ENCODE measurements around the gene EML5. TPM values are rescaled to one million over a fixed set of nuclear protein-coding genes. Genes with fewer than 3 reads are reported as not detected.

The EML5 gene
- total and polyA plus RNA-seq, 2 of the 13 experiments (the other 11 are each of a cell fraction or from before 2014, with no cell fraction given) = 0.11 TPM; not detected in 1

DNA sequence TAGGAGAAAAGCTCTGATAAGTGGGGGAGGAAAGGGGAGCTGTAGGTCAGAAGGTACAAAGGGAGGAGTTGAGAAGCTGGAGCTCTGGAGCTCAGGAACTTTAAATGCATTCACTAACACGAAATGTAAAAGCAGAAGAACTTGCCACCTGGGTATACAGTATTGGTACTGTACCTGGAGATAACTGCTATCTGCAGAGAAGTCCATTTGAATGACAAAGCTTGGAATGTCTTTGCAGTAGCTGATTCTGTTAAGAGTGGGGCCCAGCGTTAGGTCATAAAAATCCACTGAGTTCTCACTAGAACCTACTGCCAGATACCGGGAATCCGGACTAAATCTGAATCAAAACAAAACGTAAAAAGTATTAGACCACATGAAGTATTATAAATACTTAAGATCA is 174.3 kb downstream of the EML5 start (continued):
- TF ChIP-seq SSRP1 (CRISPR knock-in tag; IDR thresholded peaks at IDR 0.05) (no peak), ZNF343 (CRISPR knock-in tag; IDR thresholded peaks at IDR 0.05) (no peak)

DNA sequence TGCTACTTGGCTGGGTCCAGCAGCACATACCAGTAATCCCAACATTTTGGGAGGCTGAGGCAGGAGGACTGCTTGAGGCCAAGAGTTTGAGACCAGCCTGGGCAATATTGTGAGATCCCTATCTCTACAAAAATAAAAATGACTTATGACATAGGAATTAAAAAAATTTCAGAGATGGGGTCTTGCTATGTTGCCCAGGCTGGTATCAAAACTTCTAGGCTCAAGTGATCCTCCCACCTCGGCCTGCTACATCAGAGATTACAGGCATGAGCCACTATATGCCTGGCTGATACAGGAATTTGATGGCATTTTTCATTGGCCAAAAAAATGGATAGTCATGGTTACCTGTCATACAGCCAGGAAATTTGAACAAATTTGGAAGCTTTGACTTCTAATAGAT is 175.3 kb downstream of the EML5 start:
- H3K4me1 ChIP-seq (ENCODE audit: insufficient read depth, low read length) = peaks cover 17% of the 10 kb centered on the region
- H3K4me3 ChIP-seq (replicated peaks in 1 of 3; ENCODE audit: insufficient read depth in 1 of 3, low read depth in 2 of 3, low read length in 3 of 3) = no peak overlapping the region
- H4K20me1 ChIP-seq (ENCODE audit: insufficient read depth, low read length) = no peaks in the 10 kb centered on the region
- WGBS (ENCODE audit: low lambda C conversion rate) = 87% methylated on average over 1 of the region's 1 CpG
- FAIRE-seq (no peak), DNase-seq (ENCODE audit: low spot score) (no peak), ATAC-seq (no peak)
- peaks cover 0 to 4% of the 10 kb centered on the region in 2 experiments; a peak in 2 of 5 replicates for H3K36me3 ChIP-seq (replicated peaks in 1 of 2; ENCODE audit: control insufficient read depth in 1 of 2, insufficient read depth in 2 of 2, low read length in 2 of 2)
- TF ChIP-seq, protein P1, sequence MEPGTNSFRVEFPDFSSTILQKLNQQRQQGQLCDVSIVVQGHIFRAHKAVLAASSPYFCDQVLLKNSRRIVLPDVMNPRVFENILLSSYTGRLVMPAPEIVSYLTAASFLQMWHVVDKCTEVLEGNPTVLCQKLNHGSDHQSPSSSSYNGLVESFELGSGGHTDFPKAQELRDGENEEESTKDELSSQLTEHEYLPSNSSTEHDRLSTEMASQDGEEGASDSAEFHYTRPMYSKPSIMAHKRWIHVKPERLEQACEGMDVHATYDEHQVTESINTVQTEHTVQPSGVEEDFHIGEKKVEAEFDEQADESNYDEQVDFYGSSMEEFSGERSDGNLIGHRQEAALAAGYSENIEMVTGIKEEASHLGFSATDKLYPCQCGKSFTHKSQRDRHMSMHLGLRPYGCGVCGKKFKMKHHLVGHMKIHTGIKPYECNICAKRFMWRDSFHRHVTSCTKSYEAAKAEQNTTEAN (CRISPR knock-in tag; conservative IDR thresholded peaks at IDR 0.05) = no peak
- no peak for TF ChIP-seq ARNT2 (CRISPR knock-in tag; IDR thresholded peaks at IDR 0.05; ENCODE audit: low read depth)
- TF ChIP-seq ZNF121 (CRISPR knock-in tag; IDR thresholded peaks at IDR 0.05) = peak; percentile 65
- H3K4me2 ChIP-seq (ENCODE audit: low read depth, low read length) = no peak overlapping the region
- POLR2A ChIA-PET = no interaction called here
- H3K79me2 ChIP-seq (ENCODE audit: insufficient read depth, low read length) = no peaks in the 10 kb centered on the region
- no peaks in the 10 kb centered on the region for H3K9me3 ChIP-seq (ENCODE audit: low read length)
- no peak overlapping the region for H3K27ac ChIP-seq (ENCODE audit: extremely low read length, insufficient read depth, low read length)
- H3K27me3 ChIP-seq (ENCODE audit: control insufficient read depth in 1 of 2, insufficient read depth in 2 of 2, low read length in 2 of 2) = no peaks in the 10 kb centered on the region
- CTCF ChIA-PET (ENCODE audit: low intra/inter-chr PET ratio, low total read pairs) = no interaction called here
- H3K9ac ChIP-seq (ENCODE audit: insufficient read depth, low read depth, low read length) = no peak overlapping the region
- H2AFZ ChIP-seq (ENCODE audit: low read length) = no peak overlapping the region
- in situ Hi-C loops (cut with HindIII; ENCODE audit: extremely low pct_ligation_motif_present, low pct_unique_long_range_greater_than_20kb) (no loop called here), intact Hi-C loops (cut with micrococcal nuclease; ENCODE audit: unreplicated experiment) (no loop called here)
- no TSS peak for BruUV-seq (replicated peaks)

DNA sequence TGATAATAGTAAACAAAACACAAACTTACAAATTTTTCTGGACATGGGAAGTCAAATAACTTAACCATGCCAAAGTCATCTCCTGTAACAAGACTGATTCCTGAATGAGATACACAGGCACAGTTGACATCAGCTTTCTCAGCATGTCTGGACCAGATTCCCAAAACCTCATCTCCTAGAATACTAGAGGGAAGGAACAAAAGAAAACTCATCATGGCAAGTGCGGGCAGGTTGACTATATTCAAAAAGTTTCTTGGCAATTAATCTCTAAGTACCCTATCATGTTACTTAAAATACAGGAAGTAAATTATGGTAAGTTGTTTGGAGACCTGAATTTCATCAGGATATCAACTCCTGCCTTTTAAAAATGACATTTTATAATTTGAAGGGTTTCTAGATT is 176.1 kb downstream of the EML5 start:
- Histone ChIP-seq H3K36me3 (replicated peaks in 1 of 2; ENCODE audit: control insufficient read depth in 1 of 2, insufficient read depth in 2 of 2, low read length in 2 of 2) (peaks cover 1 to 11% of the 10 kb centered on the region in 2 experiments; a peak in 2 of 5 replicates), H2AFZ (ENCODE audit: low read length) (no peak overlapping the region), H3K4me3 (replicated peaks in 1 of 3; ENCODE audit: insufficient read depth in 1 of 3, low read depth in 2 of 3, low read length in 3 of 3) (no peak overlapping the region), H3K79me2 (ENCODE audit: insufficient read depth, low read length) (no peaks in the 10 kb centered on the region), H4K20me1 (ENCODE audit: insufficient read depth, low read length) (no peaks in the 10 kb centered on the region), H3K27ac (ENCODE audit: extremely low read length, insufficient read depth, low read length) (no peak overlapping the region), H3K27me3 (ENCODE audit: control insufficient read depth in 1 of 2, insufficient read depth in 2 of 2, low read length in 2 of 2) (no peaks in the 10 kb centered on the region), H3K4me2 (ENCODE audit: low read depth, low read length) (no peak overlapping the region), H3K4me1 (ENCODE audit: insufficient read depth, low read length) (peaks cover 17% of the 10 kb centered on the region), H3K9ac (ENCODE audit: insufficient read depth, low read depth, low read length) (no peak overlapping the region), H3K9me3 (ENCODE audit: low read length) (no peaks in the 10 kb centered on the region)
- intact Hi-C loops (cut with micrococcal nuclease; ENCODE audit: unreplicated experiment) = no loop called here
- ChIA-PET CTCF (ENCODE audit: low intra/inter-chr PET ratio, low total read pairs) (no interaction called here), POLR2A (no interaction called here)
- BruUV-seq (replicated peaks) = no TSS peak
- no peak for DNase-seq (ENCODE audit: low spot score)
- no peak for FAIRE-seq
- no peak for ATAC-seq
- in situ Hi-C loops (cut with HindIII; ENCODE audit: extremely low pct_ligation_motif_present, low pct_unique_long_range_greater_than_20kb) = no loop called here
- 93% methylated on average over 1 of the region's 1 CpG for WGBS (ENCODE audit: low lambda C conversion rate)
- TF ChIP-seq ZNF616 (CRISPR knock-in tag; IDR thresholded peaks at IDR 0.05; ENCODE audit: low read depth) (no peak), HMG20A (CRISPR knock-in tag; IDR thresholded peaks at IDR 0.05; ENCODE audit: borderline replicate concordance) (no peak), MAFF (IDR thresholded peaks at IDR 0.05; ENCODE audit: low read depth, low read length) (no peak), FOXA1 (IDR thresholded peaks at IDR 0.05) (no peak), FOXA1 (CRISPR knock-in tag; IDR thresholded peaks at IDR 0.05) (no peak), SRF (IDR thresholded peaks at IDR 0.05; ENCODE audit: low read depth, low read length) (no peak), PHB2 (IDR thresholded peaks at IDR 0.05; ENCODE audit: partially characterized antibody) (no peak)
- TF ChIP-seq, protein P2, sequence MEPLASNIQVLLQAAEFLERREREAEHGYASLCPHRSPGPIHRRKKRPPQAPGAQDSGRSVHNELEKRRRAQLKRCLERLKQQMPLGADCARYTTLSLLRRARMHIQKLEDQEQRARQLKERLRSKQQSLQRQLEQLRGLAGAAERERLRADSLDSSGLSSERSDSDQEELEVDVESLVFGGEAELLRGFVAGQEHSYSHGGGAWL (CRISPR knock-in tag; IDR thresholded peaks at IDR 0.05) = no peak
- TF ChIP-seq, protein P3, sequence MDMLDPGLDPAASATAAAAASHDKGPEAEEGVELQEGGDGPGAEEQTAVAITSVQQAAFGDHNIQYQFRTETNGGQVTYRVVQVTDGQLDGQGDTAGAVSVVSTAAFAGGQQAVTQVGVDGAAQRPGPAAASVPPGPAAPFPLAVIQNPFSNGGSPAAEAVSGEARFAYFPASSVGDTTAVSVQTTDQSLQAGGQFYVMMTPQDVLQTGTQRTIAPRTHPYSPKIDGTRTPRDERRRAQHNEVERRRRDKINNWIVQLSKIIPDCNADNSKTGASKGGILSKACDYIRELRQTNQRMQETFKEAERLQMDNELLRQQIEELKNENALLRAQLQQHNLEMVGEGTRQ (IDR thresholded peaks at IDR 0.05; ENCODE audit: low read depth, low read length) = no peak
- TF ChIP-seq, protein P3 (CRISPR knock-in tag; IDR thresholded peaks at IDR 0.05; ENCODE audit: borderline replicate concordance) = no peak
